ENCODE measurements around the gene LIMS2.

LIMS2 gene

GRCh38 chr2:127619877-127620705 lies 55.2 kb downstream of the LIMS2 start:
- no peak overlapping the region for H3K27ac Mint-ChIP-seq
- ATAC-seq, result no peak
- peaks cover 9% of the 10 kb centered on the region for H3K27me3 Mint-ChIP-seq
- no peaks in the 10 kb centered on the region for H3K9me3 Mint-ChIP-seq
- peak in 1 of 2 donors; percentile 6 for DNase-seq
- H3K4me3 Mint-ChIP-seq, result no peak overlapping the region
- peaks cover 17% of the 10 kb centered on the region for H3K4me1 Mint-ChIP-seq

GRCh38 chr2:127619203-127619590 lies 56.1 kb downstream of the LIMS2 start:
- ATAC-seq (no peak), DNase-seq (no peak)
- peaks cover 9% of the 10 kb centered on the region for H3K27me3 Mint-ChIP-seq
- peaks cover 0 to 7% of the 10 kb centered on the region in 2 donors for H3K9me3 Mint-ChIP-seq
- no peak overlapping the region for H3K4me3 Mint-ChIP-seq
- H3K4me1 Mint-ChIP-seq, result peaks cover 17% of the 10 kb centered on the region
- H3K27ac Mint-ChIP-seq, result no peak overlapping the region

GRCh38 chr2:127618551-127619202 lies 56.7 kb downstream of the LIMS2 start:
- DNase-seq (peak in 1 of 2 donors; percentile 1), ATAC-seq (no peak)
- no peak overlapping the region for H3K27ac Mint-ChIP-seq
- H3K4me1 Mint-ChIP-seq, result peaks cover 17% of the 10 kb centered on the region
- H3K4me3 Mint-ChIP-seq, result no peak overlapping the region
- H3K27me3 Mint-ChIP-seq, result peaks cover 9% of the 10 kb centered on the region
- peaks cover 0 to 12% of the 10 kb centered on the region in 2 donors for H3K9me3 Mint-ChIP-seq

DNA sequence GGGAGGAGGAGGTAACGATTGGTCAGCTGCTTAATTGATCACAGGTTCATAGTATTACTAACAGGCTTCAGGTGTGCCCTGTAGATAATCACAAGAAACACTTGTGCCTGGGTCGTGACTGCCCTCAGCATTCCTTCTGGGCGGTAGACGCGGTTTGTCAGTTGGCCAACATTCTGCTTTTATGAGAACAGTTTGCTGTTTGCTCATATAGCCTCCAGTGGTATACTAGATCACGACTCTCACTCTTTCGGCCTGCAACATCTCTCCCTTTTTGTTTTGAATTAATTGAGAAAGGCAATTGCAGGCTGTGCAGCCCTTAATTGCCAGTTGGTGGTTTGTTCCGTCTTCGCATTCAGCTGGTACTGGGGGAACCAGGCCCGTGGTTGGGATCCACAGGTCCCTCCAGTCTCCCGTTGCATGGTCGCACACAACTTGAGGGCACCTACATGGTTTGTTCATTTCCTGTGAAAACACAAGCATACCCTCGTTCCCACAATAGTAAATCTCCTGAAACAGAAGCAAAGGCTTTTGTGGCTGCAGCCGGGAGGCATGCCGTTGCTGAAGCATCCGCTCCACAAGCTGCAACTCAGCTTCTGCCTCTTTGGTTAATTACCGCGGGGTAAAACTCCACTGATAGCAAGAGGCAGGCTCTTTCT lies 59.7 kb downstream of the LIMS2 start:
- Mint-ChIP-seq H3K27ac (no peak overlapping the region), H3K4me3 (peak overlapping the region; percentile 13 to 46), H3K9me3 (peaks cover 10 to 21% of the 10 kb centered on the region in 2 donors), H3K4me1 (peaks cover 17% of the 10 kb centered on the region), H3K27me3 (peaks cover 9% of the 10 kb centered on the region)
- peak in 1 of 2 donors; percentile 5 for DNase-seq
- ATAC-seq, result peak; percentile 33

DNA sequence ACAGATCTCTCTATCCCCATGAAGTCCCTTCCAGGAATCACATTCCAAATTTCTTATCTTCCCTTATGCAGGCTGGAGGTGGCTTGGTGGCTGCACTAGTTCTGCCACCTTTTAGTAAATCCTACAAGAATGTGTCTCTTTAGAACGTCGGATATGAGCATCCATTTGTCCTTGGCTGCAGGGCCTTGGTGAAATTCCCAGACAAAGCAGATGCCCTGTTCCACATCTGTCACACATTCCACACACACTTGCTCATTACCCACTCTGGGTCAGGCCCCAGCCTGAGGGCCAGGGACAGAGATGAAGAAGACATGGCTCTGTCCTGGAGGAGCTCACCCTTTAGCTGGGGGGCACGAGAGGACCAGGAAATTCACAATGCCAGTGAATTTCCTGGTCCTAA lies 60.6 kb downstream of the LIMS2 start:
- Mint-ChIP-seq H3K27me3 (peaks cover 9% of the 10 kb centered on the region), H3K4me1 (peaks cover 18% of the 10 kb centered on the region), H3K9me3 (peaks cover 10 to 21% of the 10 kb centered on the region in 2 donors), H3K4me3 (no peak overlapping the region), H3K27ac (no peak overlapping the region)
- peak in 1 of 2 donors; percentile 1 for DNase-seq
- no peak for ATAC-seq

- H3K27ac Mint-ChIP-seq, result no peak overlapping the region
- H3K9me3 Mint-ChIP-seq, result peaks cover 10 to 21% of the 10 kb centered on the region in 2 donors
- peaks cover 9% of the 10 kb centered on the region for H3K27me3 Mint-ChIP-seq
- H3K4me1 Mint-ChIP-seq, result peaks cover 23% of the 10 kb centered on the region
- ATAC-seq, result no peak
- DNase-seq, result peak in 1 of 2 donors; percentile 0
- H3K4me3 Mint-ChIP-seq, result no peak overlapping the region
Measured at GRCh38 chr2:127614246-127614645, 61.1 kb downstream of the LIMS2 start.

GRCh38 chr2:127612111-127612822 lies 63.1 kb downstream of the LIMS2 start:
- Mint-ChIP-seq H3K4me1 (peaks cover 26% of the 10 kb centered on the region), H3K27ac (no peak overlapping the region)

DNA sequence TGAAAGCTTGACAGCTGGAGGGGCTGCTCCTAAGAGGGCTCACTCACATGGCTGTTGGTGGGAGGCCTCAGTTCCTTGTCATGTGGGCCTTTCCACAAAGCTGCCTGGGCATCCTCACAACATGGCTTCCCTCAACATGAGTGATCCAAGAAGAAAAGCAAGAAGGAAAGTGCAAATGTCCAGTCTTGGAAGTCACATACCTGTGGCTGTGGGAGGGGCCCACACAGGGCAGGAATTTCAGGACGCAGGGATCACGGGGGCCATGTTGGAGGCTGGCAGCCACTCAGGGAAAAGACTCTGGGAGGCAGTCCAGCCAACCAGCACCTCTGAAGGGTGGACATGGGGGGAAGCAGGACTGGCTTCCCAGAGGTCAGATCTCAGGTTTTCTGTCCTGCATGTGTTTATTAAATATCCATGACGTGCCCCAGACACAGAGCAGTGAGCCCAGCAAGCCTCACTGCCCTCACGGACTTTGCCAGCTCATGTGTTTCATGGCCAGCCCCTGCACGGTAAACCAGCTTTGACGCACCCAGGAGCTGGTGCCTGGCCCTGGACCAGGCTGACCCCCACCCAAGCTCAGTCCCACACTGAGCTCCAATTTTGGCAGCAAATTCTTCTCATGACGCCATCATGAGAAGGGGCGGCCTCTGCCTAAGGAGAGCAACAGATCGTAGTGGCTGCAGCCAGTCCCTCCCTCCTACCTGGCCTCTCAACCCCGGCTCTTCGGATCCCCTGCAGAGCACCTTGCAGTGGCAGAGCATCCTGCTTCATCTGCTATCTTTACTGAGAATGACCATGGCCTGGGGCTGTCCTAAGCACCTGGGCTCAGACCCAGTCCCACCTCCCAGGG lies 64.0 kb downstream of the LIMS2 start:
- ATAC-seq (no peak), DNase-seq (peak in 1 of 2 donors; percentile 5)
- H3K4me3 Mint-ChIP-seq, result no peak overlapping the region
- peaks cover 17% of the 10 kb centered on the region for H3K4me1 Mint-ChIP-seq
- peaks cover 8% of the 10 kb centered on the region for H3K27me3 Mint-ChIP-seq
- H3K9me3 Mint-ChIP-seq, result peaks cover 10 to 21% of the 10 kb centered on the region in 2 donors
- H3K27ac Mint-ChIP-seq, result no peak overlapping the region

More at GRCh38 chr2:127612111-127612822, 63.1 kb downstream of the LIMS2 start:
- Mint-ChIP-seq H3K9me3 (peaks cover 10 to 21% of the 10 kb centered on the region in 2 donors), H3K27me3 (peaks cover 9% of the 10 kb centered on the region), H3K4me3 (no peak overlapping the region)
- DNase-seq, result peak in 1 of 2 donors; percentile 2
- ATAC-seq, result no peak

- ATAC-seq, result no peak
- Mint-ChIP-seq H3K4me1 (peaks cover 10% of the 10 kb centered on the region), H3K9me3 (peaks cover 10 to 21% of the 10 kb centered on the region in 2 donors), H3K4me3 (no peak overlapping the region), H3K27me3 (peaks cover under 1% of the 10 kb centered on the region), H3K27ac (no peak overlapping the region)
- DNase-seq, result no peak
Measured at GRCh38 chr2:127610561-127610960, 64.8 kb downstream of the LIMS2 start.

GRCh38 chr2:127609818-127610217 lies 65.5 kb downstream of the LIMS2 start:
- H3K4me3 Mint-ChIP-seq, result no peak overlapping the region
- peak overlapping the region in 1 of 2 donors; percentile 9 for H3K27ac Mint-ChIP-seq
- DNase-seq, result no peak
- ATAC-seq, result no peak
- H3K27me3 Mint-ChIP-seq, result no peaks in the 10 kb centered on the region
- H3K4me1 Mint-ChIP-seq, result peaks cover 9% of the 10 kb centered on the region
- peaks cover 10 to 20% of the 10 kb centered on the region in 2 donors for H3K9me3 Mint-ChIP-seq

- Mint-ChIP-seq H3K27ac (no peak overlapping the region), H3K9me3 (peaks cover 10 to 14% of the 10 kb centered on the region in 2 donors), H3K27me3 (no peaks in the 10 kb centered on the region), H3K4me3 (no peak overlapping the region), H3K4me1 (peaks cover 13% of the 10 kb centered on the region)
- DNase-seq, result peak in 1 of 2 donors; percentile 5
- ATAC-seq, result peak; percentile 37
Measured at GRCh38 chr2:127609031-127609751, 66.1 kb downstream of the LIMS2 start.

- H3K27ac Mint-ChIP-seq, result no peak overlapping the region
- peaks cover 14% of the 10 kb centered on the region for H3K4me1 Mint-ChIP-seq
- no peaks in the 10 kb centered on the region for H3K27me3 Mint-ChIP-seq
- ATAC-seq, result no peak
- peak in 1 of 2 donors; percentile 7 for DNase-seq
- H3K9me3 Mint-ChIP-seq, result peaks cover 7 to 8% of the 10 kb centered on the region in 2 donors
- H3K4me3 Mint-ChIP-seq, result no peak overlapping the region
Measured at GRCh38 chr2:127608061-127609030, 67.0 kb downstream of the LIMS2 start.

DNA sequence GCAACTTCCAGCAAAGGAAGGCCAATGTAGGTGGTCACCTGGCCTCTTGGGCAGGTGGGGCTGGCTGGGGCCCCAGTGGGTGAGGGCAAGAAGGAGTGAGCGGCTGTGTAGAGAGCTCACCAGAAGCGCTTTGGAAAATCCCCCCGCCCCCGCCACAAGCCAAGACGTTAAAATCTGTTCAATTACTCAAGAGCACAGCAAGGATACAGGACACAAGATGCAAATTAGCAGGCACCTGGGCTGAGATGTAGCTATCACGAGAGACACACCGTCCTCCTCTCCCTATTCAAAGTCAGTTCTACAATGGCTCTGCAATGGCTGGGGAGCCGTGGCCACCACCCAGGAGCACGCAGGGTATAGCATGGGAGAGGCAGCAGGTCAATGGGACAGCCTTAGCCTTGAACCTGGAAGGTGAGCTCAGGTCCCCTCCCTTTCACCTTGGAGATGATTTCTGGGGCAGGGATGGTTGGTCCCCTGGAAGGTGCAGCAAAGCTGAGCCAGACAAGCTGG lies 67.9 kb downstream of the LIMS2 start:
- Mint-ChIP-seq H3K9me3 (peaks cover 4 to 9% of the 10 kb centered on the region in 2 donors), H3K27ac (peak overlapping the region in 1 of 2 donors; percentile 31), H3K27me3 (no peaks in the 10 kb centered on the region), H3K4me1 (peaks cover 14% of the 10 kb centered on the region), H3K4me3 (no peak overlapping the region)
- no peak for ATAC-seq
- peak in 1 of 2 donors; percentile 5 for DNase-seq
